MM.1S (cell line): ENCODE results near the gene CLOCK.

Experiments used
- DNase-seq: peaks from one replicate; pipeline ENCODE4 v3.0.0-alpha.2; 2015
- H2AFZ ChIP-seq: fragments of 300-600 bp; sonication (generic); 2 replicates; pipeline ENCODE4 v1.6.0; 2016; ENCODE audit warnings: antibody characterized with exemption, low read length
- H3F3A ChIP-seq: fragments of 300-600 bp; sonication (generic); 2 replicates; pipeline ENCODE4 v1.6.1; 2016; ENCODE audit warnings: mild to moderate bottlenecking, antibody characterized with exemption, low read length, moderate library complexity, mixed read lengths; ENCODE audit not compliant: insufficient read depth
- H3K27ac ChIP-seq: fragments of 300-600 bp; sonication (generic); 2 replicates; pipeline ENCODE4 v1.5.1; 2016; ENCODE audit warnings: mild to moderate bottlenecking, low read length
- H3K27me3 ChIP-seq: fragments of 300-600 bp; sonication (generic); replicated peaks from 2 replicates; pipeline ENCODE4 v1.6.0; 2016; ENCODE audit warnings: low read length; ENCODE audit not compliant: insufficient read depth
- H3K36me3 ChIP-seq: fragments of 300-600 bp; sonication (generic); replicated peaks from 2 replicates; pipeline ENCODE4 v1.6.1; 2016; ENCODE audit warnings: mild to moderate bottlenecking, low read length, mixed read lengths; ENCODE audit not compliant: insufficient read depth
- H3K4me1 ChIP-seq: fragments of 300-600 bp; sonication (generic); 2 replicates; pipeline ENCODE4 v1.6.1; 2016; ENCODE audit warnings: low read length, mixed read lengths
- H3K4me2 ChIP-seq: fragments of 300-600 bp; sonication (generic); 2 replicates; pipeline ENCODE4 v1.6.0; 2016; ENCODE audit warnings: low read depth, low read length
- H3K4me3 ChIP-seq: fragments of 300-600 bp; sonication (generic); 2 replicates; pipeline ENCODE4 v1.5.1; 2016; ENCODE audit warnings: low read length, mixed read lengths
- H3K79me2 ChIP-seq: fragments of 300-600 bp; sonication (generic); 2 replicates; pipeline ENCODE4 v1.6.1; 2016; ENCODE audit warnings: mixed run types, low read length, mixed read lengths
- H3K9ac ChIP-seq: fragments of 300-600 bp; sonication (generic); 2 replicates; pipeline ENCODE4 v1.6.1; 2016; ENCODE audit warnings: low read length, mixed read lengths
- H3K9me2 ChIP-seq: fragments of 300-600 bp; sonication (generic); replicated peaks from 2 replicates; pipeline ENCODE4 v1.6.1; 2016; ENCODE audit warnings: mild to moderate bottlenecking, low read length, mixed read lengths; ENCODE audit not compliant: insufficient read depth
- H3K9me3 ChIP-seq: fragments of 300-600 bp; sonication (generic); replicated peaks from 2 replicates; pipeline ENCODE4 v1.6.1; 2016; ENCODE audit warnings: mild to moderate bottlenecking, low read length, mixed read lengths; ENCODE audit not compliant: insufficient read depth
- H4K20me1 ChIP-seq: fragments of 300-600 bp; sonication (generic); 2 replicates; pipeline ENCODE4 v1.6.1; 2016; ENCODE audit warnings: mild to moderate bottlenecking, low read length, moderate library complexity, mixed read lengths; ENCODE audit not compliant: insufficient read depth
- CTCF ChIP-seq: fragments of 300-600 bp; sonication (generic); IDR thresholded peaks from 2 replicates; pipeline ENCODE4 v1.5.1; 2016; ENCODE audit warnings: antibody characterized with exemption, low read length, mixed read lengths
- EZH2 ChIP-seq: fragments of 300-600 bp; sonication (generic); optimal IDR thresholded peaks from 2 replicates; pipeline ENCODE3; 2017; ENCODE audit warnings: low read depth, mild to moderate bottlenecking, antibody characterized with exemption, low read length, mixed read lengths
- EZH2phosphoT487 ChIP-seq: fragments of 300-600 bp; sonication (generic); IDR thresholded peaks from 2 replicates; pipeline ENCODE4 v1.6.1; 2018; ENCODE audit warnings: antibody characterized with exemption, low read length

The CLOCK gene

GRCh38 chr4:55396308-55397125 is 150.2 kb downstream of the CLOCK start:
- Histone ChIP-seq H3K9ac (peak overlapping the region; percentile 79), H3K9me3 (no peaks in the 10 kb centered on the region), H3K36me3 (no peaks in the 10 kb centered on the region; the same call in 1 of the 2 replicates), H3K4me1 (peaks cover 16% of the 10 kb centered on the region), H3F3A (peaks cover 3% of the 10 kb centered on the region; the same call in 1 of the 2 replicates), H3K9me2 (no peaks in the 10 kb centered on the region), H3K79me2 (peaks cover 49% of the 10 kb centered on the region), H3K27ac (peak overlapping the region; percentile 67; the same call in 1 of the 2 replicates), H3K4me2 (peak overlapping the region; percentile 87), H3K27me3 (no peaks in the 10 kb centered on the region), H4K20me1 (peaks cover 28% of the 10 kb centered on the region), H2AFZ (0 out of 2 replicates have a peak overlapping the region, but pooled peaks have one; percentile 0), H3K4me3 (peak overlapping the region; percentile 76)
- DNase-seq: peak; percentile 21
- TF ChIP-seq EZH2phosphoT487: no peak
- TF ChIP-seq EZH2: no peak
- no peak for TF ChIP-seq CTCF

DNA sequence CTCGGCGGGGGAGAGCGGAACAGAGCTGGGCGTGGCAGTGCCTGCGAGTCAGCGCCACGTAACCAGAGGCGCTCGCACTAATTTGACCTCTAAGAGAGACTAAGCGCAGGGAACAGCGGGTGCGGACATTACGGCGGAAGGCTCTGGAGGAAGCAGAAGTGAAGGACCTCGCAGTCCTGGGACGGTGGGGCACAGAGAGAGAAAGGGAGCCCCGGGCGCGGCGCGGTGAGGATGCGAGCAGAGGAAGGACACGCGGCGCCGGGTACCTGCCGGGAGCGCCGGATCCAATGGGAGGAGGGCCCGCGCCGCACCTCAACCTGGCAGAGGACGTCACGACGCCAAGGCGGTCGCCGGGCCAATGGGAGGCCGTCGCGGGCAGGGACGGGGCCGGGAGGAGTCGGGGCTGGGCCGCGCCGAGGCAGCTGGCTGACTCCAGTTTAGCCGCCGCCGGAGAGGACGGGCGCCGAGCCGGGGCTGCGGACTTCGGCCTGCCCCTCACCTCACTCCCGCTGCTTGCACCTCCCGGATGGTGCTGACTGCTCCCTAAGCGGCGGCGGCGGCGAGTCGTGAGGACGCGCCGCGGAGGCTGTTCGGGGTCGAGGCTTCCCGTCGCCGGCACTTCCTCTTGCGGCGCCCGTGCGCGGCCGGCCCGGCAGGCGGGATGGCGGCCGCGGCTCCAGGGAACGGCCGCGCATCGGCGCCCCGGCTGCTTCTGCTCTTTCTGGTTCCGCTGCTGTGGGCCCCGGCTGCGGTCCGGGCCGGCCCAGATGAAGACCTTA is 151.0 kb downstream of the CLOCK start, which contains the start of gene TMEM165:
TSS of gene TMEM165 (plus strand) at position 429 of the 779 bp plus-strand sequence. CDS start at position 662, 233 bp downstream.
- peak; percentile 90 for DNase-seq
- peaks cover 16% of the 10 kb centered on the region for H3K4me1 ChIP-seq
- peaks cover 41% of the 10 kb centered on the region for H3K79me2 ChIP-seq
- peaks cover 26% of the 10 kb centered on the region for H4K20me1 ChIP-seq
- H2AFZ ChIP-seq: peak within 1 kb of the TSS; percentile 85
- H3K9me2 ChIP-seq: no peaks in the 10 kb centered on the region
- no peaks in the 10 kb centered on the region for H3K27me3 ChIP-seq
- TF ChIP-seq EZH2: no peak
- TF ChIP-seq EZH2phosphoT487: no peak
- TF ChIP-seq CTCF: no peak
- H3K36me3 ChIP-seq: no peaks in the 10 kb centered on the region; the same call in 1 of the 2 replicates
- peak within 1 kb of the TSS; percentile 76 for H3K4me3 ChIP-seq
- no peaks in the 10 kb centered on the region for H3K9me3 ChIP-seq
- peak within 1 kb of the TSS; percentile 87 for H3K4me2 ChIP-seq
- peak within 1 kb of the TSS; percentile 79 for H3K9ac ChIP-seq
- peak within 1 kb of the TSS; percentile 67; the same call in 1 of the 2 replicates for H3K27ac ChIP-seq
- peaks cover 3% of the 10 kb centered on the region; the same call in 1 of the 2 replicates for H3F3A ChIP-seq

DNA sequence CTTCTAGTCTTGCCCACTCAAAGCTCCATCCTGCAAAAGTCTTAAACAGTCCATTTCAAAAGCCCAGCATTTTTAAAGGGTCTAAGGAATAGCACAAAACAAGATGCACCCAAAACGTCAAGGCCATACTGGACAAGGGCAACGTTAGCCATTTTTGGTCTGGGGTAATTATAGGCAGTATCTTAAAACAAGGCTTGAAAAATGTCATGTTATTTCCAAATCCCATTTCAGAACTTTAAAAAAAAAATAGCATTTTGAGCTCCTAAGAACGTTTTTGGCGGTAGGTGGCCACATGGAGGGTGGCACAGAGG is 151.5 kb downstream of the CLOCK start:
- no peaks in the 10 kb centered on the region for H3K9me3 ChIP-seq
- TF ChIP-seq CTCF (peak; percentile 22), EZH2phosphoT487 (no peak)
- H3K9ac ChIP-seq: peak overlapping the region; percentile 79; the same call in 1 of the 2 replicates
- peaks cover 25% of the 10 kb centered on the region for H4K20me1 ChIP-seq
- H3K4me3 ChIP-seq: peak overlapping the region; percentile 76
- DNase-seq: no peak
- H3F3A ChIP-seq: peaks cover 3% of the 10 kb centered on the region; the same call in 1 of the 2 replicates
- no peaks in the 10 kb centered on the region for H3K9me2 ChIP-seq
- peak overlapping the region; percentile 80 for H3K4me2 ChIP-seq
- H2AFZ ChIP-seq: peak overlapping the region; percentile 85
- H3K36me3 ChIP-seq: no peaks in the 10 kb centered on the region; the same call in 1 of the 2 replicates
- H3K4me1 ChIP-seq: peaks cover 16% of the 10 kb centered on the region
- peaks cover 37% of the 10 kb centered on the region for H3K79me2 ChIP-seq
- peak overlapping the region; percentile 67; the same call in 1 of the 2 replicates for H3K27ac ChIP-seq
- no peaks in the 10 kb centered on the region for H3K27me3 ChIP-seq
